H9 (cell line): ENCODE measurements around the gene ZNF319. TPM values are rescaled to one million over a fixed set of nuclear protein-coding genes. Genes with fewer than 3 reads are reported as not detected.

Experiments
- DNase-seq: peaks from one replicate; pipeline ENCODE4 v3.0.0-alpha.2; 2017
- H2AFZ ChIP-seq: one replicate; pipeline ENCODE4 v1.6.1; 2013; ENCODE audit warnings: mild to moderate bottlenecking, low read length, control low read depth, moderate library complexity
- H2AK5ac ChIP-seq: 2 replicates; pipeline ENCODE4 v1.6.1; 2013; ENCODE audit warnings: low read length, control low read depth, mixed read lengths; ENCODE audit not compliant: insufficient read length
- H2BK120ac ChIP-seq: one replicate; pipeline ENCODE4 v1.6.1; 2013; ENCODE audit warnings: low read depth, mild to moderate bottlenecking, low read length, control low read depth, inconsistent platforms; ENCODE audit not compliant: poor library complexity, severe bottlenecking
- H2BK12ac ChIP-seq: 2 replicates; pipeline ENCODE4 v1.6.1; 2013; ENCODE audit warnings: low read length, control low read depth, mixed read lengths, low read depth; ENCODE audit not compliant: insufficient read length
- H2BK15ac ChIP-seq: 2 replicates; pipeline ENCODE4 v1.6.1; 2013; ENCODE audit warnings: low read depth, low read length, control low read depth
- H2BK20ac ChIP-seq: one replicate; pipeline ENCODE4 v1.6.1; 2013; ENCODE audit warnings: low read depth, mild to moderate bottlenecking, low read length, control low read depth, inconsistent platforms; ENCODE audit not compliant: poor library complexity, severe bottlenecking
- H2BK5ac ChIP-seq: 2 replicates; pipeline ENCODE4 v1.6.1; 2013; ENCODE audit warnings: low read length, control low read depth, mixed read lengths; ENCODE audit not compliant: insufficient read length
- H3K14ac ChIP-seq: 2 replicates; pipeline ENCODE4 v1.6.1; 2013; ENCODE audit warnings: low read length, control low read depth; ENCODE audit not compliant: insufficient read depth
- H3K18ac ChIP-seq: 2 replicates; pipeline ENCODE4 v1.6.1; 2013; ENCODE audit warnings: low read depth, mild to moderate bottlenecking, mixed read lengths, low read length, control low read depth; ENCODE audit not compliant: insufficient read length
- H3K23ac ChIP-seq: 2 replicates; pipeline ENCODE4 v1.6.1; 2013; ENCODE audit warnings: low read length, control low read depth, mixed read lengths, low read depth; ENCODE audit not compliant: insufficient read length
- H3K23me2 ChIP-seq: 2 replicates; pipeline ENCODE4 v1.6.1; 2013; ENCODE audit warnings: low read depth, mild to moderate bottlenecking, mixed read lengths, low read length, control low read depth; ENCODE audit not compliant: insufficient read length, poor library complexity, severe bottlenecking
- H3K27ac ChIP-seq: 2 replicates; pipeline ENCODE4 v1.5.1; 2013; ENCODE audit warnings: low read length, control low read depth, mixed read lengths, low read depth; ENCODE audit not compliant: insufficient read length
- H3K27me3 ChIP-seq: 2 replicates; pipeline ENCODE4 v1.6.1; 2013; ENCODE audit warnings: low read length, control low read depth, inconsistent platforms; ENCODE audit not compliant: insufficient read depth
- H3K4ac ChIP-seq: 2 replicates; pipeline ENCODE4 v1.6.1; 2013; ENCODE audit warnings: low read depth, mild to moderate bottlenecking, control low read depth, inconsistent platforms, low read length, moderate library complexity
- H3K4me1 ChIP-seq: 2 replicates; pipeline ENCODE4 v1.6.1; 2013; ENCODE audit warnings: low read length, control low read depth, inconsistent platforms; ENCODE audit not compliant: insufficient read depth
- H3K4me2 ChIP-seq: 2 replicates; pipeline ENCODE4 v1.6.1; 2013; ENCODE audit warnings: low read length, control low read depth, mixed read lengths; ENCODE audit not compliant: insufficient read length, insufficient read depth
- H3K56ac ChIP-seq: 2 replicates; pipeline ENCODE4 v1.6.1; 2013; ENCODE audit warnings: low read depth, mild to moderate bottlenecking, mixed read lengths, low read length, control low read depth; ENCODE audit not compliant: insufficient read length
- H3K79me1 ChIP-seq: 2 replicates; pipeline ENCODE4 v1.6.1; 2013; ENCODE audit warnings: low read depth, mild to moderate bottlenecking, moderate library complexity, low read length, control low read depth, inconsistent platforms; ENCODE audit not compliant: insufficient read depth, poor library complexity, severe bottlenecking
- H3K79me2 ChIP-seq: 2 replicates; pipeline ENCODE4 v1.6.1; 2013; ENCODE audit warnings: low read length, control low read depth, inconsistent platforms; ENCODE audit not compliant: insufficient read depth
- H3K9ac ChIP-seq: 2 replicates; pipeline ENCODE4 v1.6.1; 2013; ENCODE audit warnings: low read length, control low read depth, mixed read lengths; ENCODE audit not compliant: insufficient read length; ENCODE audit errors: extremely low read depth
- H3K9me3 ChIP-seq: one replicate; pipeline ENCODE4 v1.6.1; 2013; ENCODE audit warnings: low read depth, low read length, inconsistent platforms; ENCODE audit not compliant: control insufficient read depth
- H3T11ph ChIP-seq: one replicate; pipeline ENCODE4 v1.6.1; 2013; ENCODE audit warnings: mild to moderate bottlenecking, low read length, control low read depth, inconsistent platforms
- H4K20me1 ChIP-seq: one replicate; pipeline ENCODE4 v1.6.1; 2013; ENCODE audit not compliant: control insufficient read depth, insufficient read length, insufficient read depth
- H4K5ac ChIP-seq: 2 replicates; pipeline ENCODE4 v1.6.1; 2013; ENCODE audit warnings: low read depth, mild to moderate bottlenecking, mixed read lengths, low read length, control low read depth; ENCODE audit not compliant: insufficient read length
- H4K8ac ChIP-seq: replicated peaks from 2 replicates; pipeline ENCODE4 v1.6.1; 2013; ENCODE audit warnings: low read length, control low read depth, mixed read lengths, low read depth; ENCODE audit not compliant: insufficient read length
- H4K91ac ChIP-seq: 2 replicates; pipeline ENCODE4 v1.6.1; 2013; ENCODE audit warnings: low read depth, mild to moderate bottlenecking, moderate library complexity, mixed read lengths, low read length, control low read depth; ENCODE audit not compliant: insufficient read length
- H3K27ac Mint-ChIP-seq, 3 experiments: 2 replicates in 2 of 3; 3 replicates in 1 of 3; pipeline ENCODE4 v1.8.0; 2020 to 2021; ENCODE audit warnings: mixed read lengths in 3 of 3, mild to moderate bottlenecking in 1 of 3, moderate library complexity in 1 of 3
- H3K27me3 Mint-ChIP-seq: 2 replicates; pipeline ENCODE4 v1.8.0; 2021; ENCODE audit warnings: low read depth, mild to moderate bottlenecking, moderate library complexity, mixed read lengths
- H3K36me3 Mint-ChIP-seq, 3 experiments: 2 replicates in 2 of 3; 3 replicates in 1 of 3; pipeline ENCODE4 v1.8.0; 2020 to 2021; ENCODE audit warnings: low read depth in 3 of 3, mixed read lengths in 3 of 3; ENCODE audit not compliant: insufficient read depth in 1 of 3
- H3K4me1 Mint-ChIP-seq, 2 experiments: 2 replicates each; pipeline ENCODE4 v1.8.0; 2020; ENCODE audit warnings: mixed read lengths in 2 of 2
- H3K4me3 Mint-ChIP-seq, 2 experiments: 2 replicates in 1 of 2; 3 replicates in 1 of 2; pipeline ENCODE4 v1.8.0; 2020 to 2021; ENCODE audit warnings: mild to moderate bottlenecking in 2 of 2, mixed read lengths in 2 of 2, moderate library complexity in 1 of 2
- H3K9me3 Mint-ChIP-seq, 2 experiments: 2 replicates in 1 of 2; 3 replicates in 1 of 2; pipeline ENCODE4 v1.8.0; 2020; ENCODE audit warnings: mild to moderate bottlenecking in 2 of 2, mixed read lengths in 2 of 2, moderate library complexity in 1 of 2
- WGBS: extraction: QIAGEN DNeasy Blood & Tissue Kit; methylation state at CpG from one replicate; pipeline ENCODE4 v1.1.7; 2013; ENCODE audit warnings: missing lambda C conversion rate, low lambda C conversion rate, mixed read lengths; ENCODE audit not compliant: insufficient read length; ENCODE audit errors: extremely low coverage; 5-methylcytosine and 5-hydroxymethylcytosine counted together
- total RNA-seq: library from RNA; stranded (reverse); gene quantifications from 2 replicates; pipeline ENCODE4 v1.2.1, GENCODE V29; 2021
- TF ChIP-seq, protein P1 (sequence below): fragments of 200-600 bp; sonication (generic); conservative IDR thresholded peaks from 3 replicates; pipeline ENCODE4 v1.8.0; 2021; ENCODE audit warnings: antibody characterized with exemption, mild to moderate bottlenecking

ZNF319 gene
- total RNA-seq, 1 experiment from 2014 or later = 5.6 TPM

DNA sequence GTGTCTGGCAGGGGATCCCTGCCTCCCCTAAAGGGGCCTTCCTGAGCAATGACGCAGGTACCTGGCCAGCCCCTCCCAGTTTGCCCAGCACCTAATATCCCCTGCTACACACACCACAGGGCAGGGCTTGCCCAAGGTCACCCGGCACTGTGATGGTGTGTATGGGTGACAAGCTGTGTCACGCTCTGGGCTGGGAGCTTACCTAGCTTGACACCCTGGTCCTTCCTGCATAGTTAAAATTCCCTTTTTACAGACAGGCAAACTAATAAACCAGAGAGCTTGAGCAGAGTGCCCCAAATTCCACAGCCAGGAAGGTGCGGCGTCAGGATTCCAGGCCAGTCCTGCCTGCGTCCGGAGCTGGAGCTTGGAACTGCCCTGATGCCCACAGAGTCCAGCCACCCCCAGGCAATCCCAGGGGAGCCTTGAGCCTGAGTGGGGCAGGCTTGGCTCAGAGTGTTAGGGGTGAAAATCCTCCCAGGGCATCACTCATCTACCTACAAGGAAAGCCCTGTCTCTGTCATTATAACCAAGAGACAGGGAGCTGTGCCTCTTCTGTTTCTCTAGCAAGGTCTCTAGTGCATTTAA, 43.2 kb upstream of the ZNF319 start:
- Histone ChIP-seq H3K18ac (no peak overlapping the region), H4K8ac (no peak overlapping the region), H2BK120ac (no peak overlapping the region), H3T11ph (no peak overlapping the region), H2AFZ (no peak overlapping the region), H3K9me3 (no peaks in the 10 kb centered on the region), H3K27me3 (no peaks in the 10 kb centered on the region), H3K14ac (no peak overlapping the region), H3K4me1 (no peaks in the 10 kb centered on the region; the same call in 1 of the 2 replicates), H3K4me2 (no peak overlapping the region), H2BK20ac (no peak overlapping the region), H2AK5ac (no peak overlapping the region), H4K5ac (no peak overlapping the region), H3K23me2 (no peaks in the 10 kb centered on the region), H2BK5ac (no peak overlapping the region), H3K79me2 (no peaks in the 10 kb centered on the region), H2BK12ac (no peak overlapping the region), H3K56ac (no peak overlapping the region), H4K20me1 (no peaks in the 10 kb centered on the region), H4K91ac (no peak overlapping the region), H3K79me1 (no peaks in the 10 kb centered on the region), H2BK15ac (no peak overlapping the region), H3K4ac (no peak overlapping the region), H3K27ac (no peak overlapping the region), H3K23ac (no peak overlapping the region), H3K9ac (no peak overlapping the region)
- peaks cover 6 to 18% of the 10 kb centered on the region in 2 experiments for H3K4me1 Mint-ChIP-seq
- no peak for DNase-seq
- H3K9me3 Mint-ChIP-seq = no peaks in the 10 kb centered on the region
- TF ChIP-seq, protein P1, sequence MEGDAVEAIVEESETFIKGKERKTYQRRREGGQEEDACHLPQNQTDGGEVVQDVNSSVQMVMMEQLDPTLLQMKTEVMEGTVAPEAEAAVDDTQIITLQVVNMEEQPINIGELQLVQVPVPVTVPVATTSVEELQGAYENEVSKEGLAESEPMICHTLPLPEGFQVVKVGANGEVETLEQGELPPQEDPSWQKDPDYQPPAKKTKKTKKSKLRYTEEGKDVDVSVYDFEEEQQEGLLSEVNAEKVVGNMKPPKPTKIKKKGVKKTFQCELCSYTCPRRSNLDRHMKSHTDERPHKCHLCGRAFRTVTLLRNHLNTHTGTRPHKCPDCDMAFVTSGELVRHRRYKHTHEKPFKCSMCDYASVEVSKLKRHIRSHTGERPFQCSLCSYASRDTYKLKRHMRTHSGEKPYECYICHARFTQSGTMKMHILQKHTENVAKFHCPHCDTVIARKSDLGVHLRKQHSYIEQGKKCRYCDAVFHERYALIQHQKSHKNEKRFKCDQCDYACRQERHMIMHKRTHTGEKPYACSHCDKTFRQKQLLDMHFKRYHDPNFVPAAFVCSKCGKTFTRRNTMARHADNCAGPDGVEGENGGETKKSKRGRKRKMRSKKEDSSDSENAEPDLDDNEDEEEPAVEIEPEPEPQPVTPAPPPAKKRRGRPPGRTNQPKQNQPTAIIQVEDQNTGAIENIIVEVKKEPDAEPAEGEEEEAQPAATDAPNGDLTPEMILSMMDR = no peak
- H3K27me3 Mint-ChIP-seq = no peaks in the 10 kb centered on the region
- no peak overlapping the region for H3K4me3 Mint-ChIP-seq
- WGBS = no CpG with 5 or more reads among the region's 7 CpGs
- H3K36me3 Mint-ChIP-seq = peaks cover 13 to 53% (median 39%) of the 10 kb centered on the region in 3 experiments; a peak in 6 of 7 replicates
- H3K27ac Mint-ChIP-seq = no peak overlapping the region
